GM12892 (cell line): ENCODE data around the gene ALDH18A1.

ENCODE experiments used
- DNase-seq: peaks from one replicate; pipeline ENCODE4 v3.0.0; 2011; ENCODE audit not compliant: insufficient read length
- FAIRE-seq: peaks from 2 replicates; lab custom pipeline; 2011; peaks lifted over from hg19 to GRCh38; lab: Jason Lieb, UNC
- POLR2A ChIP-seq: IDR thresholded peaks from 2 replicates; pipeline ENCODE4 v1.6.1; 2011; ENCODE audit warnings: low read depth, low read length, control low read depth
- POLR2AphosphoS5 ChIP-seq: IDR thresholded peaks from 2 replicates; pipeline ENCODE4 v1.6.1; 2011; ENCODE audit warnings: low read depth, low read length, control low read depth
- TAF1 ChIP-seq: IDR thresholded peaks from 2 replicates; pipeline ENCODE4 v1.6.1; 2011; ENCODE audit warnings: low read depth, mild to moderate bottlenecking, control low read depth, low read length, borderline replicate concordance

Gene ALDH18A1

DNA sequence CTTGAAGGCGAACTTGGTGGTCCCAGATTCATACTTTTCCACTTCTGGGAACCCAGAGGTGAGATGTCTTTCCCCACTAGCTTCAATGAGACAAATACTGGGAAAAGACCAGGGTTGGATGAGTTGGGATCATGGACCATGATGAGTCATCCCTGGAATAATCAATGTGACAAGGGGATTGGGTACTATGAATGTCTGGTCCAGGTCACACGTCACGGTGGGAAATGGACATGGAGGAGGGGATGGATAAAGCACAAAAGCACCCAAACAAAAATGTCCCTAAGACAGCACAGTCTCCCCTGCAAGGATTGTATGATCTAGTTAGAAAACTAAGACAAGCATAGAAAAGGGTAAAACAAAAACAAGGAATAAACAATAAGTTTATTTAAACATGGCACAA is 83.0 kb downstream of the ALDH18A1 start:
- DNase-seq: no peak
- no peak for FAIRE-seq
- TF ChIP-seq TAF1 (no peak), POLR2AphosphoS5 (no peak), POLR2A (no peak)

DNA sequence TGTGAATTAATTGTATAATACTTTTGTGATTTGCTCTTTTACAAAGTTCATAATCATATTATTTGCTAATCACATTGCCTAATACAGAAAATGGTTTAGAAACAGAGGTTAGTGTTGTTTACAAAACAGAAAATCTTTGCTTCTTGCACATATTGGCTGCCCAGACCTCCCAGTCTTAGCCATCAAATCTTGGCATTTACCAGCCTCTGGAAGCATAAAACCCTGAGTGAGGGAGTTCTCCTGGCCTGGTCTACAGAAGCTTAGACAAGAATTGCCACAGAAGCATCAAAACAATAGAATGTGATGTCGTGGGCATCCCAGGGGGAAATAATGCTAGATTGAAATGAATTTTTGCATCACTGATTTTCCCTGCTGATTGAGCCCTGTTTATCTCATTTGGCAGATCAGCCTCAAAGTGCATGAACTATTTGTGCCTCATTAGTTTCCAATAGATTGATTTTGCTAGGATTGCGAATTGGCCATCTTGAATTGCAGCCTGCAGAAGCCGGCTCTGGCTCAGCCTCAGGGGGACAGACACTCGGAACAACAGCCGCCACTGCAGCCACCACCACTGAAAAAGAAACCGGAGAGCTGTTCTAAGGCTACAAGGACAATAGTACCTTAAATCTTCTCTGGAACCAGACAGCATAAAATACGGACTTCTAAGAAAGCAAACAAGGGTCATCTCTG is 84.2 kb downstream of the ALDH18A1 start:
- no peak for TF ChIP-seq POLR2A
- TF ChIP-seq TAF1: no peak
- TF ChIP-seq POLR2AphosphoS5: no peak
- FAIRE-seq (no peak), DNase-seq (no peak)

DNA sequence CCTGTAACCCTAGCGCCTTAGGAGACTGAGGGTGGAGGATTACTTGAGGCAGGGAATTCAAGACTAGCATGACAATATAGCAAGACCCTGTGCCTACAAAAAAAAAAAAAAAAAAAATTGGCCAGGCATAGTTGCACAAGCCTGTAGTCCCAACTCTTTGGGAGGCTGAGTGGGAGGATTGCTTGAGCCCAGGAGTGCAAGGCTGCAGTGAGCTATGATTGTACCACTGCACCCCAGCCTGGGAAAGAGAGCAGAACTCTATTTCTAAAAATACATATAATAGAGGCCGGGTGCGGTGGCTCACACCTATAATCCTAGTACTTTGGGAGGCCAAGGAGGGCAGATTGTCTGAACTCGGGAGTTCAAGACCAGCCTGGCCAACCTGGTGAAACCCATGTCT is 85.1 kb downstream of the ALDH18A1 start:
- DNase-seq (no peak), FAIRE-seq (no peak)
- TF ChIP-seq POLR2A: no peak
- no peak for TF ChIP-seq TAF1
- no peak for TF ChIP-seq POLR2AphosphoS5

DNA sequence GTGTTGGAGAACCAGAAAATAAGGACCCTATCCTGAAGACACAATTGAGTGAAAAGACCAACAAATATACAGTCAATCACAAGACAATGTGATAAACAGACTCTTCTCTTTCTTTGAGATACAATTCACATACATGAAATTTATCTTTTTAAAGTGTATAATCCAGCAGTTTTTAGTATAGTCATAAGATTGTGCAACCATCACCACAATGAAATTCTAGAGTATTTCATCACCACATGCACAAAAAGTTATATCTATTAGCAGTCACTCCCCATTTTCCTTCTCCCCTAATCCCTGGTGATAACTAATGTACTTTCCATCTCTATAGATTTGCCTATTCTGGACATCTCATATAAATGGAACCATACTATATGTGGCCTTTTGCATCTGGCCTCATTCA is 87.1 kb downstream of the ALDH18A1 start:
- no peak for DNase-seq
- TF ChIP-seq TAF1 (no peak), POLR2A (no peak), POLR2AphosphoS5 (no peak)
- no peak for FAIRE-seq

- no peak for DNase-seq
- TF ChIP-seq POLR2A: no peak
- no peak for TF ChIP-seq POLR2AphosphoS5
- TF ChIP-seq TAF1: no peak
- FAIRE-seq: no peak
These were observed 88.4 kb downstream of the ALDH18A1 start for GRCh38 chr10:95567903-95568630.

DNA sequence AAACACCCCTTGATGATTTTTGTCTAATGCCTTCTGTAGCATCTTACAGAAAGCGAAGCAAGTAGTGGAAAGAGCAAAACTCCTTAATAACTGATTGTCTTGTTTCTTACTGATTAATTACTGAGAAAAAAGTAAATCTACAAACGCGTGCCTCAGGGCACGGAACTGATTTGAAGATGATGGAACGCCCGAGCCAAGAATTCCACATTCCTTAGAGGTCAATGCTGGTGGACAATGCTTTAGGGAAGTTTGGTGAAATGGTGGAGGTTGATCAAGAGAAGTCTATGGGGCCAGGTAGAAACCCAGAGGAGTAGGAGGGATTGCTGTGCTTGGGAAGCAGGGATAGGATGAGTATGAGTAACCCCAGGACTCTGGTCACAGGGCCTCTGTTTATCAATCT is 90.4 kb downstream of the ALDH18A1 start:
- no peak for FAIRE-seq
- TF ChIP-seq POLR2A (no peak), TAF1 (no peak), POLR2AphosphoS5 (no peak)
- no peak for DNase-seq

GRCh38 chr10:95565336-95565735 is 91.2 kb downstream of the ALDH18A1 start:
- FAIRE-seq (no peak), DNase-seq (no peak)
- TF ChIP-seq POLR2AphosphoS5: no peak
- TF ChIP-seq TAF1: no peak
- no peak for TF ChIP-seq POLR2A

GRCh38 chr10:95564291-95564690 is 92.2 kb downstream of the ALDH18A1 start:
- TF ChIP-seq TAF1 (no peak), POLR2A (no peak), POLR2AphosphoS5 (no peak)
- FAIRE-seq (peak; percentile 40), DNase-seq (no peak)

DNA sequence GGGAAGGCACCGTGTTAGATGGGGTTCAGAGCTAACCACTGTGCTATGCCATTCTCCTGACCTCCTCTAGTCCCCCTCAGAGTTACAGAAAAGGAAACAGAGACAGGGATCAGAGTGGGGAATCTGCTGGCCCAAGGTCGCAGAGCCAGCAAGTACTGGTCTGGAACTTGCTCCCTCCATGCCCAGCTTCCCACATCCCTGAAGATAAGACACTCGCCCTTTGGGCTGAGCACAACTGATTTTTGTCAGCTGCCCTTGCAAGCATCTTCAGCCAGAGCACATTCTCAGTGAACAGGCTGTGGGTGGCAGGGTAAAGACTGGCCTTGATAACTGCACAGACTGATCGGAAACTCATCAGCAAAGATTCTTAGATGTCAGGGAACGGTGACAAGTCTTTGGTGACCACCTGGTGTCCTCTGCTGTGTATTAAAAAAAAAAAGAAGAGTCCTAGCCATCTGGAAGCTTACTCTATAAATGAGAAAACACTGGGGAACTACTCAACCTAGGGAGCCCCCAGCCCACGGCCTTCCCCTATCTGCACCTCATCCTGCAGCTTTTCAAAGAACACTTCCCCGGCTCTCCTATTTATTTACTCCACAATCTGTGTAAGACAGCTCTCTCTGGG is 94.1 kb downstream of the ALDH18A1 start:
- DNase-seq (no peak), FAIRE-seq (no peak)
- no peak for TF ChIP-seq POLR2A
- no peak for TF ChIP-seq TAF1
- TF ChIP-seq POLR2AphosphoS5: no peak

- DNase-seq (no peak), FAIRE-seq (no peak)
- no peak for TF ChIP-seq POLR2AphosphoS5
- TF ChIP-seq POLR2A: no peak
- TF ChIP-seq TAF1: no peak
These were observed 94.7 kb downstream of the ALDH18A1 start for GRCh38 chr10:95561864-95562177.

DNA sequence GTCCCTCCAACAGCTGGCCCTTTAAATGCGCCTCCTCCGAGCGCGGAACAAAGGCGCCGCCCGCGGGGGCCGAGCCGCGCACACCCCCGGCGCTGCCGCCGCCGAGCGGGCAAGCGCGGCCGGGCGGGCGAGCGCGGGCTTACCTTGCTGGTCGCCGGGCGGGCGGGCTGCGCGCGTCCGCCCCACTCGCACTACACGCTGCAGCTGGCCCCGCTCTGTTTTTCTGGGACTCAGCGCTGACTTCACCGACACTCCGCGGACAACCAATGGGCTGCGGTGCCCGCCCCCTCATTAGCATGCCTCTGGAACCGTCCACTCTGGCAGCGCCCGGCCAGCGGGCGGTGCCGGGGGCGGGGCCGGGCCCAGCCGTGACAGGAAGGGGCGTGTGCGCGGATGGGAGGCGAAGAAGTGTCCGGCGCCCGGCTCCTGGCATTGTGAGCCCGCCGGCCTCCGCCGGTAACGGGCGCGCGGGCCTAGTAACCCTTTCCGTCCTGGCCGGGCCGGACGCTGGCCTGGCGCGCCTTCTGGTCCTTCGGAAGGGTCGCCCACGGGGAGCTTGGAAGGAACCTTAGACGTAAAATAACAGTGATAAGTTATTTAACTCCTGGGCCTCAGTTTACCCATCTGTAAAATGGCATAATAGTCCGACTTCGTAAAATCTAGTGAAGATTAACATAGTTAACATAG is 95.2 kb downstream of the ALDH18A1 start, which contains the start of gene SORBS1:
TSS of gene SORBS1 (minus strand) at position 195 of the 687 bp plus-strand sequence. CDS start 120,236 bp downstream, outside the sequence.
- DNase-seq (peak; percentile 96), FAIRE-seq (peak; percentile 93)
- TF ChIP-seq POLR2A (peak; percentile 40; the same call in 1 of the 2 replicates), TAF1 (no peak), POLR2AphosphoS5 (no peak)
